Tibial artery (tissue), 4 donors: ENCODE measurements around the gene ANO7.

ENCODE experiments used
- DNase-seq, 2 donors: peaks; one replicate each; pipeline ENCODE4 v3.0.0-alpha.2; 2019
- H3K27ac ChIP-seq, 2 donors: fragments of 200-600 bp; sonication (generic) in 1 of 2; 1 replicate in 1 of 2; 2 replicates in 1 of 2; pipeline ENCODE4 v1.5.1; 2018 to 2019; ENCODE audit warnings: mild to moderate bottlenecking in 1 of 2
- H3K27me3 ChIP-seq, 2 donors: fragments of 200-600 bp; sonication (generic) in 1 of 2; one replicate each; pipeline versions ENCODE4 v1.5.1 to v1.6.0; 2016 to 2019
- H3K36me3 ChIP-seq, 3 donors: fragments of 200-600 bp; sonication (generic) in 2 of 3; one replicate each; pipeline ENCODE4 v1.5.1; 2016 to 2019; ENCODE audit warnings: mild to moderate bottlenecking in 2 of 3
- H3K4me1 ChIP-seq, 4 donors: fragments of 200-600 bp; sonication (generic) in 2 of 4; 1 replicate in 3 of 4; 2 replicates in 1 of 4; pipeline ENCODE4 v1.5.1; 2016 to 2019
- H3K4me3 ChIP-seq, 2 donors: fragments of 200-600 bp; sonication (generic) in 1 of 2; 1 replicate in 1 of 2; 2 replicates in 1 of 2; pipeline ENCODE4 v1.5.1; 2018 to 2019; ENCODE audit warnings: mild to moderate bottlenecking in 2 of 2
- H3K9me3 ChIP-seq, 3 donors: fragments of 200-600 bp; sonication (generic) in 1 of 3; one replicate each; pipeline ENCODE4 v1.5.1; 2016 to 2019
- CTCF ChIP-seq, 2 experiments: fragments of 200-600 bp in 1 of 2; fragments of 450-650 bp in 1 of 2; IDR thresholded peaks; one replicate each; pipeline ENCODE4 v1.5.1; 2017 to 2019; ENCODE audit warnings: antibody characterized with exemption in 2 of 2, mild to moderate bottlenecking in 1 of 2, moderate library complexity in 1 of 2
- intact Hi-C: fragments of 100-400 bp; cut with DNase I; formaldehyde crosslinking; loops from one replicate; pipeline ENCODE4 v1.15.0; 2023; ENCODE audit warnings: low total_unique reads

The ANO7 gene

DNA sequence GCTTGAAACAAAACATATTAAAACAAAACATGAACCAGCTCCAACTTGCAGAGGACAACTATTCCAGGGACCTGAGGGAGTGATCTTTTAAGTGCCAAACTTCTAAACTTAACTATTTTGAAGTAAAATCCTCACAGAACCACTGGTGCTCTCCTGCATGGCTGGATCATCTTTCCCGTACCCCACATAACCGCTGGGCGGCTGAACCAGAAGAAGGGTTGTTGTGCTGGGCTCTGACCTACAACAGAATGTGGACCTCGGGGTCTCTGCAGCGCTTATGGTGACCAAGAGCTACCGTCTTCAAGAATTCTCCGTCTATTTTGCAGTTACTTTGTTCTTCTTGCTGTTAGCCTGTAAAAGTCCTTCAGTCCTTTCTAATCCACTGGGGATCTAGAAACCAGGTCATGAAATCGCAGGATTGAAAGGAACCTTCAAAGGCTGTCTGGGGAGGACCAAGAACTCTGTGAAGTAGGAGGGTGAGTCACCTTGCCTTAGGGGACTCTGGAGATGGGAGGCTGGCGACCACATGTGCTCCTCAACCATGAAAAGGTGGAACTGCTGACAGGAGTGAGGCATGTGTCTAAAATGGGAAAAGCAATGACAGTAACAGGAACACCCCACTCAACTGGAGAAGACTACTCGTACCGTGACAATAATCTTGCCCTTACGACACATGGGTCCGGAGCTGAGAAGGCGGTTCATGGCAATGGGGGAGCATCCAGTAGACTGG, 80.4 kb downstream of the ANO7 start:
- Histone ChIP-seq H3K36me3 (peaks cover 38 to 49% (median 38%) of the 10 kb centered on the region in 3 donors), H3K27me3 (no peaks in the 10 kb centered on the region), H3K9me3 (no peaks in the 10 kb centered on the region), H3K27ac (no peak overlapping the region), H3K4me3 (no peak overlapping the region), H3K4me1 (peaks cover 0 to 48% (median 42%) of the 10 kb centered on the region in 4 donors)
- intact Hi-C loops, result no loop called here
- DNase-seq, result no peak
- TF ChIP-seq CTCF (IDR thresholded peaks at IDR 0.05), result no peak

DNA sequence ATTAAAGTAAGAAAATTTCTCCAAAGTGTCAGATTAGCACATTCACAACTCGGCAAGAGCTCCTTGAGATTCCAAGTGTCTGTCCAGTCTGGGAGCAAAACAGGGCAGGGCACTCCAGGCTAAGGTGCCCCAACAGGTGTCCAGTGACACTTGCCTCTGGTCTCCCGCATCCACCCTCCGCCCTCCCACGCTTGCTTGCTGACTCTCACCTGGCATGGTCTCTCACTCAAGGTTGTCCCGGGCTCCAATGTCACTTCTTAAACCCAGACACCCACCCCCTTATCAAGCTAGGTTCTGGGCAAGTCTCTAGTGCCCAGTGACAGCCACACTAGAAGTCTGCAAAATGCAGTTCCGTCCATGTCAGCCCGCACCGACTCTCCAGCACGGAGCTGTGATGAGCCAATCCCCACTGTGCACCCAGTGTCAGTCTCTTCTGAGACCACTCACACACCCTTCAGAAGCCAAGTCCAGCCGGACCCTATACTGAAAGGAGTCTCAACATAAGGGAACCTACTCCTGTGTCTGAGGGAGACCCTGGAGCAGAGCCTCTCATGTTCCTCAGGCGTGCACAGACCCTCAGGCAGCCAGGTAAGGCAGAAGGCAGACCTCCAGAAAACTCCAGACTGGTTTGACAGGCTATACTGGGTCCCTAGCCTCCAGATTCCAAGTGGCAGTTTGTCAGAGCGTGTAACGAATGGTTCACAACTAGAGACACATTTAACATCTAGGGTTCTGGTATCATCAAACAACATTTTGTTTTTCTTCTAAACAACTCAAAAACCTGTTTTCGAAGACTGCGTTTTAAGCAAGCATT, 81.4 kb downstream of the ANO7 start:
- peaks cover 0 to 48% (median 42%) of the 10 kb centered on the region in 4 donors for H3K4me1 ChIP-seq
- intact Hi-C loops, result no loop called here
- no peaks in the 10 kb centered on the region for H3K9me3 ChIP-seq
- no peak overlapping the region for H3K4me3 ChIP-seq
- TF ChIP-seq CTCF (IDR thresholded peaks at IDR 0.05), result no peak
- DNase-seq, result no peak
- no peaks in the 10 kb centered on the region for H3K27me3 ChIP-seq
- no peak overlapping the region for H3K27ac ChIP-seq
- H3K36me3 ChIP-seq, result peaks cover 28 to 39% (median 30%) of the 10 kb centered on the region in 3 donors

DNA sequence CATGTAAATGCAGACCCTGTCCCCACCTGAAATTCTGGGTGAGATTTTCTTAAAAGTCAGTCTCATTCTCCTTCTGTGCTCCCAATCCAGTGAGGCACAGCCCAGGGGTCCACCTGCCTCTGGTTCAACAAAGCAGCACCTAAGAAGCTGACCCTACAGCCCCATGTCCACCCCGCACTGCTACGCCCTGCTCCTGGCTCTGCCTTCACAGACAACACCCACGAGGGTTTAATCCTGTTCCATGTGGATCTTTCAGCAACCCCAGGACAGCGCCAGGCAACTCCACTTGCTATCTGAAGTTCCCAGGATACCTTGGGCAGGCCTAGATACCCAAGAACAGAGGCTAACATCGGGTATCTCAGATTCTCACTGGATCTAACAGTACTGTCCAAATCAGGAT, 82.1 kb downstream of the ANO7 start:
- H3K4me1 ChIP-seq, result peaks cover 0 to 48% (median 42%) of the 10 kb centered on the region in 4 donors
- no peak for DNase-seq
- H3K27me3 ChIP-seq, result no peaks in the 10 kb centered on the region
- H3K9me3 ChIP-seq, result no peaks in the 10 kb centered on the region
- peak overlapping the region; percentile 93 to 99 for H3K4me3 ChIP-seq
- peaks cover 22 to 33% (median 25%) of the 10 kb centered on the region in 3 donors for H3K36me3 ChIP-seq
- TF ChIP-seq CTCF (IDR thresholded peaks at IDR 0.05), result no peak
- intact Hi-C loops, result no loop called here
- peak overlapping the region in 1 of 2 donors; percentile 97 for H3K27ac ChIP-seq

GRCh38 chr2:241271706-241272302, 83.3 kb downstream of the ANO7 start:
- peak; percentile 92 to 94 for DNase-seq
- no peak for TF ChIP-seq CTCF (IDR thresholded peaks at IDR 0.05)
- peaks cover 0 to 48% (median 42%) of the 10 kb centered on the region in 4 donors for H3K4me1 ChIP-seq
- peak overlapping the region; percentile 93 to 99 for H3K4me3 ChIP-seq
- no peaks in the 10 kb centered on the region for H3K9me3 ChIP-seq
- intact Hi-C loops, result loop anchor here (1.0 kb wide), 1 partner anchor 43 kb away; the partner anchor contains the start of genes HDLBP and SEPTIN2
- H3K27me3 ChIP-seq, result no peaks in the 10 kb centered on the region
- peaks cover 11 to 20% (median 14%) of the 10 kb centered on the region in 3 donors for H3K36me3 ChIP-seq
- H3K27ac ChIP-seq, result peak overlapping the region; percentile 97 to 99
